ENCODE data around the gene PCBP3. TPM values are rescaled to one million over a fixed set of nuclear protein-coding genes. Genes with fewer than 3 reads are reported as not detected.

The PCBP3 gene
- total RNA-seq, 2 experiments from 2014 or later: 0.86 to 1.2 TPM

DNA sequence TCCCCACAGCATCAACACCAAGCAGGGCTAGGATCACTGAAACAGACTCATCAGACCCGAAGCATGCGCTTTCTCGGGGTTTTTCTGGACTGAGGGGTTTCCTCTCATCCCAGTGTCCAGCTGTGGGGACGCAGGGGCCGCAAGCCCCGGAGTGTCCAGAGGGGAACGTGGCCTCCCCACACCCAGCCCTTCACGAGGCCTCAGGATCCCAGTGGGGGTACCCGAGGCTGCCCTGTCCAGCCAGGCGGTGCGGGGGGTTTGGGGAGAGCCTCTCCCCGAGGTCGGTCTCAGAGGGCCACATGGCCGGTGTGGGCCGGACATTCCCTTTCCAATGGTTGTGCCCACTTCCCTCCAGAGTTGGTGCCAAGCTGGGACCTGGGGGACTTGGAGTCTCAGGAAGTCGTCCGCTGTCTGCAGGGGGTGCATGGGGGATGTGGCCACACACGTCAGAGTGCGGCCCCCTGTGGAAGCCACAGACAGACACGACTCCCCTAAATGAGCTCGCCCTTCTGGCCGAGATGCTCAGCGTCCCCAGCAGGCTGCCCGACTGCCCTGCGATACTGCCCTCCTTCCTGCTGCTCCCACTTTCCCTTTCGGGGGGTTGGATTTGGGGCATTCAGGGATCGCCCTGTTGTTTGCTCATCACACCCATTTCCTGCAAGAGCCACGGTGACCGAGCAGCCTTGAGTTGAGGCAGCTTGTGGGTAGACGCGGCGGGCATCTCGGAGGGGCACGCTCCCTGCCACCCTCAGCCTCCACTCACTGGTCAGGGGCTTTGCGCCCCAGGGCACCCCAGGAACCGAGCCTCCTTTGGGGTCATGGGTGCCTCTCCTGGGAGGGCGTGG lies 342.2 kb downstream of the PCBP3 start:
- ChIA-PET POLR2A (no interaction called here), CTCF (no interaction called here)

GRCh38 chr21:45986316-45987051 lies 343.0 kb downstream of the PCBP3 start:
- CTCF ChIA-PET: no interaction called here
- POLR2A ChIA-PET: no interaction called here

GRCh38 chr21:45987121-45987711 lies 343.7 kb downstream of the PCBP3 start:
- ChIA-PET CTCF (no interaction called here), POLR2A (no interaction called here)

DNA sequence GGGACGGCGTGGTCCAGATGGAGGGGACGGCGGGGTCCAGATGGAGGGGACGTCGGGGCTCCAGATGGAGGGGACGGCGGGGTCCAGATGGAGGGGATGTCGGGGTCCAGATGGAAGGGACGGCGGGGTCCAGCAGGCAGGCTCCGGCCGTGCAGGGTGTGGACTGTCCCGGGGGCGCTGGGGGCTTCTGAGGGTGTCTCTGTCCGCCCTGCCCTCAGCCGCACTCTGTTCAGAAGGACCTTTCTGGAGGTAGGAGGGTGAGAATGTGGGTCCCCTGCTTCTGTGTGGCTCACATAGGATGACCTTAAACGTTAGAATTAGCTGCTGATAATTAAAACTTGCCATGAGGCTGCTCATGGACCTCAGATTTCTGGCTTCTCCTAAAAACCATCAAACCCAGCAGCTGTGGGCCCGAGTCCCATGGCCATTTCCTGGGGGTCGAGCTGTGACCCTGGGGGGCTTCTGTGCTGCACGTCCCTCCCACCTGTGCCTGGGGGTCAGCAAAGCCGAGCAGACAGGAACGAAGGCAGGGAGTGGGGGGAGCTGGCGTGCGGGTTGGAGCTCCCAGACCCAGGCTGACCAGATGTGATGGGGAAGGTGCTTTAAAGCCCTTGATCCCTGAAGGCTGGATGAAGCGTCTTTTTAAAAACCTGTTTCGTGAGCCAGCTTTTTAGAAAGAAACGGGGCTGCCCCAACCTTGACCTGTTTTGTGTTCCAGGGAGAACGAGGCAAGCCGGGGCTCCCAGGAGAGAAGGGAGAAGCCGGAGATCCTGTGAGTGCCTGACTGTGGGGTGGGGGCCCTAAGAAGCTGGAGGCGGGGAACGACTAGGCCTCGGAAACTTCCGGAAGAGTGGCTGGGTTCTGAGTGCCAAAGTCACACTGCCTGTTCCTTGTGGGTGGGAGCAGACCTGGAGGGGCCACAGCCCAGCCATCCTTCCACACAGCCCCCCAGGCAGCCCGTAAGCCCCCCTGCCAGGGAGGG lies 345.1 kb downstream of the PCBP3 start:
- ChIA-PET CTCF (no interaction called here), POLR2A (no interaction called here)

DNA sequence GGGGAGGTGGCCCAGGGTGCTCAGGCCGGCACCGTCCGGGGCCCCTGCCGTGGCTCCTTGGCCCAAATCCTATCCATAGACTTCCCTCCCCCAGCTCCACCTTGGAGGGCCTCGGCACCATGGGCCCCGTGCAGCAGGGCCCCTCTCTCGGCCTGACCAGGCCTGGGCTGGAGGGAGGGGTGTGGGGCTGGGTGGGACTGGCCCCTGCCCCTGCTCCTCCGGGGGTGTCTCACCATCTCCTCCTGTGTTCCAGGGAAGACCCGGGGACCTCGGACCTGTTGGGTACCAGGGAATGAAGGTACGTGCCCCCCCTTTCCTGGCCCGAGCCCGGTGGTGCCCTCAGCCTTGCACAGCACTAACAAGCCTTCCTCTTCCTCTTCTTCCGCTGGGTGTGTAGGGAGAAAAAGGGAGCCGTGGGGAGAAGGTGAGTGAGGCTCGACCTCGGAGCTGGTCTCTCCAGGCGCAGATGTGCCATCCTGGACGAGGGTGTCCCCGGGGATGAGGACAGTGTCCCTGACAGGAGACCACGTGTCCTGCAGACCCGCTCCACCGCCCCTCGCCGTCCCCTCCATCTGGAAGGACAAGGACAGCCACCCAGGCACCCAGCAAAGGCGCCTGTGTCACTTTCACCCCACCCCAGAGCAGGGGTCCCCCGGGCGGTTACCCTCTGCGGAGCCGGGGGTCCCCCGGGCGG lies 346.0 kb downstream of the PCBP3 start:
- ChIA-PET POLR2A (no interaction called here), CTCF (no interaction called here)

DNA sequence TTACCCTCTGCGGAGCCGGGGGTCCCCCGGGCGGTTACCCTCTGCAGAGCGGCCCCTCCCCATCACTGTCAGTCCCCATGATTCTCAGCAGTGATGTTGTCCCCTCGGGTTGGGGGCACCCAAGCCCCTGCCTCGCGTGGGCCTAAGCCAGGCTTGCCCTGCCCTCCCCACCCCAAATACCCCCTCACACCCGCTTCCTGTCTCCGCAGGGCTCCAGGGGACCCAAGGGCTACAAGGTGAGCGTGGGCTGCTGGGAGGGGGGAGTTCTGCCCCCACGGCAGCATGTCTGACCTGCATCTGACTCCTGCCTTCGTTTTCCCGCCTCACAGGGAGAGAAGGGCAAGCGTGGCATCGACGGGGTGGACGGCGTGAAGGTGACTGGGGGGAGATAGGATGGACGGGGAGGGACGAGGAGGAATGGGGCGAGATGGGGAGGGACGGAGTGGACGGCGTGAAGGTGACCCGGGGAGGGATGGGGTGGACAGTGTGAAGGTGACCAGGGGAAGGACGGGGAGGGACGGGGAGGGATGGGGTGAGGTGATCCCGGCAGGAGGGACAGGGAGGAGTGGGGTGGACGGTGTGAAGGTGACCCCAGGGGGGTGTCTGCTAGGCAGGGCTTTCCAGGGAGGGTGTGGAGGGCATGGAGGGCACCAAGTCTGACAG lies 346.7 kb downstream of the PCBP3 start:
- ChIA-PET POLR2A (no interaction called here), CTCF (no interaction called here)

GRCh38 chr21:45990741-45991605 lies 347.4 kb downstream of the PCBP3 start:
- ChIA-PET POLR2A (no interaction called here), CTCF (no interaction called here)

DNA sequence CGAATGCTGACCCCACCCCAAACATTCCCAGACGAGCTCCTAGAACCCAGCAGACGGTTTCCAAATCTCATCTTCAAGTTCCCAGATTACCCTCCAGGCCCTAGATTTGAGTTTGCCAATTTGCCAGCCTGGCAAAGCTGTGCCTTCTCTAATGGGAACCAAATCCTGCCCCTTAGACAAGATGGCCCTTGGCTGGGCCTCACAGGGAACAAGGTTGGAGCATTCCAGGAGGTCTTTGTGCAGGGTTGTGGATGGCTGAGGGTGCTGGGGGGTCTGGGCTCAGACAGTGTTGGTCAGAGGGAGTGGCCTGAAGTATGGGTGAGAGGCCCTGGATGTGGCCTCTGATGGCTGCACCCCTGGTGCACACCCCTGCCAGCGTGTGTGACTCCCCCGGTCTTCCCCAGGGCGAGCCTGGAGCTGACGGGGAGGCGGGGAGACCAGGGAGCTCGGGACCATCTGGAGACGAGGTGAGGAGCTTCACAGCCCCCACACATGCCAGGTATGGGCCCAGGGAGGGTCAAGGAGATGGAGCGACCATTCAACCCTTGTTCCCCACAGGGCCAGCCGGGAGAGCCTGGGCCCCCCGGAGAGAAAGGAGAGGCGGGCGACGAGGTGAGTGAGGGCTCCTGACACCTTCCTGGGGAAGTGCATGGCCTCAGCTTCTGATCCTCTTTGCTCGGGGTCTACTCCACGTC lies 348.2 kb downstream of the PCBP3 start:
- ChIA-PET POLR2A (no interaction called here), CTCF (no interaction called here)

Other genes starting within 250 kb of the PCBP3 start
- 1 to 10 TPM; 1.9 TPM for gene COL18A1, start 238.6 kb upstream of the PCBP3 start, total RNA-seq
- gene SLC19A1, start 101.3 kb upstream of the PCBP3 start, total RNA-seq: 10 to 100 TPM; 65.6 to 66.8 TPM